Coronary artery (tissue), 2 donors: ENCODE measurements around the gene STEAP4.

Source experiments
- DNase-seq: peaks from one replicate; pipeline ENCODE4 v3.0.0-alpha.2; 2017; ENCODE audit warnings: low spot score
- H3K27ac ChIP-seq, 2 donors: fragments of 200-600 bp; sonication (generic); one replicate each; pipeline ENCODE4 v1.5.1; 2016 to 2019
- H3K4me3 ChIP-seq: fragments of 200-600 bp; sonication (generic); 2 replicates; pipeline ENCODE4 v1.5.1; 2016; ENCODE audit warnings: mild to moderate bottlenecking, moderate library complexity
- CTCF ChIP-seq: fragments of 200-600 bp; sonication (generic); IDR thresholded peaks from one replicate; pipeline ENCODE4 v1.5.1; 2019; ENCODE audit warnings: antibody characterized with exemption

STEAP4 gene

GRCh38 chr7:88307412-88307811 is 718 bp upstream of the STEAP4 start:
- no peak overlapping the region for H3K27ac ChIP-seq
- DNase-seq, result no peak
- no peak for TF ChIP-seq CTCF
- H3K4me3 ChIP-seq, result no peak overlapping the region

- Histone ChIP-seq H3K4me3 (peak overlapping the region; percentile 65), H3K27ac (no peak overlapping the region)
- TF ChIP-seq CTCF, result no peak
- DNase-seq, result no peak
Observed at GRCh38 chr7:88305044-88305443, 1.6 kb downstream of the STEAP4 start.

GRCh38 chr7:88302486-88302885 is 4.2 kb downstream of the STEAP4 start:
- H3K27ac ChIP-seq, result no peak overlapping the region
- no peak overlapping the region for H3K4me3 ChIP-seq
- no peak for TF ChIP-seq CTCF
- no peak for DNase-seq

GRCh38 chr7:88301924-88302323 is 4.8 kb downstream of the STEAP4 start:
- Histone ChIP-seq H3K27ac (no peak overlapping the region), H3K4me3 (no peak overlapping the region)
- no peak for TF ChIP-seq CTCF
- DNase-seq, result no peak

GRCh38 chr7:88300401-88300945 is 6.2 kb downstream of the STEAP4 start:
- H3K27ac ChIP-seq, result no peak overlapping the region
- no peak for DNase-seq

GRCh38 chr7:88299126-88299525 is 7.6 kb downstream of the STEAP4 start:
- H3K27ac ChIP-seq, result no peak overlapping the region
- TF ChIP-seq CTCF, result no peak
- no peak overlapping the region for H3K4me3 ChIP-seq
- DNase-seq, result no peak

More at GRCh38 chr7:88300401-88300945, 6.2 kb downstream of the STEAP4 start:
- TF ChIP-seq CTCF, result no peak
- no peak overlapping the region for H3K4me3 ChIP-seq

GRCh38 chr7:88293866-88294265 is 12.8 kb downstream of the STEAP4 start:
- H3K4me3 ChIP-seq, result no peak overlapping the region
- no peak for DNase-seq
- no peak for TF ChIP-seq CTCF
- H3K27ac ChIP-seq, result no peak overlapping the region
